LNCaP clone FGC (cell line): ENCODE results near the gene TMEM271.

Source experiments
- DNase-seq: peaks from one replicate; pipeline ENCODE4 v3.0.0-alpha.2; 2011; ENCODE audit warnings: low read depth
- H3K4me3 ChIP-seq: 2 replicates; pipeline ENCODE4 v1.5.1; 2011; ENCODE audit warnings: mild to moderate bottlenecking, low read depth, low read length, control low read depth
- CTCF ChIP-seq: IDR thresholded peaks from 2 replicates; pipeline ENCODE4 v1.5.1; 2012; ENCODE audit warnings: mild to moderate bottlenecking; ENCODE audit not compliant: control insufficient read depth, insufficient read depth; ENCODE audit errors: extremely low read depth

Gene TMEM271

GRCh38 chr4:530017-530781, 45.9 kb downstream of the TMEM271 start:
- no peak overlapping the region for H3K4me3 ChIP-seq
- DNase-seq: no peak
- no peak for TF ChIP-seq CTCF

- no peak for TF ChIP-seq CTCF
- no peak for DNase-seq
- no peak overlapping the region for H3K4me3 ChIP-seq
These were observed 46.5 kb downstream of the TMEM271 start for GRCh38 chr4:529563-529962.

GRCh38 chr4:528835-529234, 47.3 kb downstream of the TMEM271 start:
- H3K4me3 ChIP-seq: no peak overlapping the region
- TF ChIP-seq CTCF: no peak
- no peak for DNase-seq

GRCh38 chr4:528296-528695, 47.8 kb downstream of the TMEM271 start:
- H3K4me3 ChIP-seq: no peak overlapping the region
- DNase-seq: no peak
- no peak for TF ChIP-seq CTCF

GRCh38 chr4:526971-527460, 49.1 kb downstream of the TMEM271 start:
- H3K4me3 ChIP-seq: no peak overlapping the region
- TF ChIP-seq CTCF: no peak
- DNase-seq: no peak

GRCh38 chr4:526189-526909, 49.7 kb downstream of the TMEM271 start:
- DNase-seq: no peak
- H3K4me3 ChIP-seq: no peak overlapping the region
- no peak for TF ChIP-seq CTCF
